Caco-2 (cell line): ENCODE results near the gene SLX4IP. TPM values are rescaled to one million over a fixed set of nuclear protein-coding genes. Genes with fewer than 3 reads are reported as not detected.
A peak's percentile ranks its signal among the peaks of the same experiment; 100 is the strongest.

ENCODE experiments used
- BruUV-seq: library from RNA; stranded (reverse); fragments of 400-500 nt; replicated peaks from 2 replicates; lab custom pipeline; 2021; lab: Mats Ljungman, UMichigan
- CTCF ChIA-PET: fragments of 300-600 bp; sonication (Branson Sonifier 250); formaldehyde crosslinking; loops from one replicate; lab custom pipeline; 2022; ENCODE audit warnings: antibody characterized with exemption; lab: Charles Lee
- POLR2A ChIA-PET: fragments of 300-600 bp; sonication (Branson Sonifier 250); formaldehyde crosslinking; loops from one replicate; lab custom pipeline; 2022; ENCODE audit warnings: antibody characterized with exemption; lab: Charles Lee
- DNase-seq, 2 experiments: peaks; one replicate each; pipeline versions ENCODE4 v3.0.0 to v3.0.0-alpha.2; 2020 to 2022
- H3K27me3 ChIP-seq: replicated peaks from 2 replicates; pipeline ENCODE4 v1.6.0; 2011; ENCODE audit warnings: low read length; ENCODE audit not compliant: control insufficient read depth, insufficient read depth
- H3K36me3 ChIP-seq: 2 replicates; pipeline ENCODE4 v1.5.1; 2011; ENCODE audit warnings: low read length; ENCODE audit not compliant: control insufficient read depth, insufficient read depth
- H3K4me1 ChIP-seq: fragments of 250-450 bp; sonication (Bioruptor Pico); 2 replicates; pipeline ENCODE4 v1.5.1; 2020; ENCODE audit warnings: mild to moderate bottlenecking
- H3K4me3 ChIP-seq: 2 replicates; pipeline ENCODE4 v1.5.1; 2011; ENCODE audit warnings: low read depth, mild to moderate bottlenecking, control low read depth, low read length
- H3K9me3 ChIP-seq: fragments of 250-450 bp; sonication (Bioruptor Pico); 2 replicates; pipeline ENCODE4 v1.5.1; 2020; ENCODE audit warnings: mild to moderate bottlenecking, moderate library complexity
- H3K27ac Mint-ChIP-seq: one replicate; pipeline ENCODE4 v1.8.0; 2022; ENCODE audit warnings: mixed read lengths; ENCODE audit not compliant: unreplicated experiment
- H3K27me3 Mint-ChIP-seq: one replicate; pipeline ENCODE4 v1.8.0; 2022; ENCODE audit warnings: mixed read lengths; ENCODE audit not compliant: insufficient read depth, unreplicated experiment
- H3K36me3 Mint-ChIP-seq: one replicate; pipeline ENCODE4 v1.8.0; 2022; ENCODE audit warnings: mild to moderate bottlenecking, mixed read lengths; ENCODE audit not compliant: insufficient read depth, unreplicated experiment
- H3K4me1 Mint-ChIP-seq: one replicate; pipeline ENCODE4 v1.8.0; 2022; ENCODE audit warnings: low read depth, mixed read lengths; ENCODE audit not compliant: unreplicated experiment
- H3K4me3 Mint-ChIP-seq: one replicate; pipeline ENCODE4 v1.8.0; 2022; ENCODE audit warnings: mild to moderate bottlenecking, moderate library complexity, mixed read lengths; ENCODE audit not compliant: unreplicated experiment
- H3K9me3 Mint-ChIP-seq: one replicate; pipeline ENCODE4 v1.8.0; 2022; ENCODE audit warnings: mixed read lengths; ENCODE audit not compliant: unreplicated experiment
- intact Hi-C: fragments of 100-400 bp; cut with micrococcal nuclease; formaldehyde crosslinking; loops from one replicate; pipeline ENCODE4 v1.10.0; 2022; ENCODE audit not compliant: unreplicated experiment
- total RNA-seq: library from RNA; stranded (reverse); gene quantifications from 2 replicates; pipeline ENCODE4 v1.2.3, GENCODE V29; 2022
- TF ChIP-seq, protein P1 (sequence below), 2 experiments: fragments of 200-600 bp in 1 of 2; IDR thresholded peaks; 1 replicate in 1 of 2; 2 replicates in 1 of 2; pipeline versions ENCODE4 v1.5.1 to v1.8.0; 2011 to 2022; ENCODE audit warnings: antibody characterized with exemption in 1 of 2, control low read depth in 1 of 2, inconsistent platforms in 1 of 2, low read depth in 1 of 2, low read length in 1 of 2, mild to moderate bottlenecking in 1 of 2, moderate library complexity in 1 of 2; ENCODE audit not compliant: insufficient read depth in 1 of 2, severe bottlenecking in 1 of 2, unreplicated experiment in 1 of 2

SLX4IP gene
- total RNA-seq, 1 experiment from 2014 or later: 8.5 TPM

DNA sequence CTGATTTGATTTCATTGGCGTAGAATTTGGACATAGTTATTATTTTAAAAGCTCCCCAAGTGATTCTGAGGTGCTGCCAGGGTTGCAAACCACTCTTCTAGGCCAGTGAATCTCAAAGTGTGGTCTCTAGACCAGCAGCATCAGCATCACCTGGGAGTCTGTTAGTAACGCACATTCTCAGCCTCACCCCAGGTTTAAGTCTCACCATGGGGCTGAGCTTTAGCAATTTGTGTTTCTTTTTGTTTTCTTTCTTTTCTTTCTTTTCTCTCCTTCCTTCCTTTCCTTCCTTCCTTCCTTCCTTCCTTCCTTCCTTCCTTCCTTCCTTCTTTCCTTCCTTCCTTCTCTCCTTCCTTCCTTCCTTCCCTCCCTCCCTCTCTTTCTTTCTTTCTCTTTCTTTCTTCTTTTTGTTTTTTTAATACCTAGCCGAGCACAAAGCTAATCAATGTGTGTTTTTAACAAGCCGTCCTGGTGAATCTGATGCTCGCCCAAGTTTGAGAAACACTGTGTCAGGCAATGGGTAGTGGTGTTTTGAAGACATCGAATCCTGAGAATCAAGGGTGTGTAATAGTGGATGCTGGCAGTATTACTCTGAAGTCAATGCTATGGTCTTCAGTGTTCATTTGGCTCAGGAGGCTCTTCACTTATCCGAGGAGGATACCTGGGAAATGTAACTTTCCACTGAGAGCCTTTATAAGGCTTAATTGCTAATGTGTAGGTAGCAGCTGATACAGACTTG, 104.9 kb downstream of the SLX4IP start:
- BruUV-seq: TSS peak; percentile 74
- Mint-ChIP-seq H3K4me3 (peak overlapping the region; percentile 51), H3K36me3 (peaks cover 2% of the 10 kb centered on the region), H3K27me3 (no peaks in the 10 kb centered on the region), H3K9me3 (no peaks in the 10 kb centered on the region), H3K4me1 (peaks cover 23% of the 10 kb centered on the region), H3K27ac (peak overlapping the region; percentile 86)
- Histone ChIP-seq H3K4me3 (no peak overlapping the region), H3K36me3 (no peaks in the 10 kb centered on the region), H3K4me1 (peaks cover 23% of the 10 kb centered on the region), H3K27me3 (no peaks in the 10 kb centered on the region), H3K9me3 (no peaks in the 10 kb centered on the region)
- POLR2A ChIA-PET: no interaction called here
- CTCF ChIA-PET: interaction anchor here (0.6 kb wide), 1 partner anchor 207 kb away, joined by 3 read pairs; no protein-coding TSS in a partner anchor
- TF ChIP-seq, protein P1, sequence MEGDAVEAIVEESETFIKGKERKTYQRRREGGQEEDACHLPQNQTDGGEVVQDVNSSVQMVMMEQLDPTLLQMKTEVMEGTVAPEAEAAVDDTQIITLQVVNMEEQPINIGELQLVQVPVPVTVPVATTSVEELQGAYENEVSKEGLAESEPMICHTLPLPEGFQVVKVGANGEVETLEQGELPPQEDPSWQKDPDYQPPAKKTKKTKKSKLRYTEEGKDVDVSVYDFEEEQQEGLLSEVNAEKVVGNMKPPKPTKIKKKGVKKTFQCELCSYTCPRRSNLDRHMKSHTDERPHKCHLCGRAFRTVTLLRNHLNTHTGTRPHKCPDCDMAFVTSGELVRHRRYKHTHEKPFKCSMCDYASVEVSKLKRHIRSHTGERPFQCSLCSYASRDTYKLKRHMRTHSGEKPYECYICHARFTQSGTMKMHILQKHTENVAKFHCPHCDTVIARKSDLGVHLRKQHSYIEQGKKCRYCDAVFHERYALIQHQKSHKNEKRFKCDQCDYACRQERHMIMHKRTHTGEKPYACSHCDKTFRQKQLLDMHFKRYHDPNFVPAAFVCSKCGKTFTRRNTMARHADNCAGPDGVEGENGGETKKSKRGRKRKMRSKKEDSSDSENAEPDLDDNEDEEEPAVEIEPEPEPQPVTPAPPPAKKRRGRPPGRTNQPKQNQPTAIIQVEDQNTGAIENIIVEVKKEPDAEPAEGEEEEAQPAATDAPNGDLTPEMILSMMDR (IDR thresholded peaks at IDR 0.05; ENCODE audit: insufficient read depth in 1 of 2, low read depth in 1 of 2, low read length in 1 of 2, severe bottlenecking in 1 of 2, unreplicated experiment in 1 of 2): no peak
- intact Hi-C loops: no loop called here
- no peak for DNase-seq

GRCh38 chr20:10540636-10541493, 105.8 kb downstream of the SLX4IP start:
- Mint-ChIP-seq H3K27ac (peak overlapping the region; percentile 86), H3K9me3 (no peaks in the 10 kb centered on the region), H3K27me3 (no peaks in the 10 kb centered on the region), H3K4me1 (peaks cover 23% of the 10 kb centered on the region), H3K36me3 (no peaks in the 10 kb centered on the region), H3K4me3 (peak overlapping the region; percentile 51)
- DNase-seq: peak in 1 of 2 experiments; percentile 39
- Histone ChIP-seq H3K4me1 (peaks cover 23% of the 10 kb centered on the region), H3K36me3 (no peaks in the 10 kb centered on the region), H3K4me3 (no peak overlapping the region), H3K27me3 (no peaks in the 10 kb centered on the region), H3K9me3 (no peaks in the 10 kb centered on the region)
- intact Hi-C loops: no loop called here
- TF ChIP-seq, protein P1 (IDR thresholded peaks at IDR 0.05; ENCODE audit: insufficient read depth in 1 of 2, low read depth in 1 of 2, low read length in 1 of 2, severe bottlenecking in 1 of 2, unreplicated experiment in 1 of 2): no peak
- BruUV-seq: TSS peak; percentile 47
- CTCF ChIA-PET: no interaction called here
- POLR2A ChIA-PET: no interaction called here

DNA sequence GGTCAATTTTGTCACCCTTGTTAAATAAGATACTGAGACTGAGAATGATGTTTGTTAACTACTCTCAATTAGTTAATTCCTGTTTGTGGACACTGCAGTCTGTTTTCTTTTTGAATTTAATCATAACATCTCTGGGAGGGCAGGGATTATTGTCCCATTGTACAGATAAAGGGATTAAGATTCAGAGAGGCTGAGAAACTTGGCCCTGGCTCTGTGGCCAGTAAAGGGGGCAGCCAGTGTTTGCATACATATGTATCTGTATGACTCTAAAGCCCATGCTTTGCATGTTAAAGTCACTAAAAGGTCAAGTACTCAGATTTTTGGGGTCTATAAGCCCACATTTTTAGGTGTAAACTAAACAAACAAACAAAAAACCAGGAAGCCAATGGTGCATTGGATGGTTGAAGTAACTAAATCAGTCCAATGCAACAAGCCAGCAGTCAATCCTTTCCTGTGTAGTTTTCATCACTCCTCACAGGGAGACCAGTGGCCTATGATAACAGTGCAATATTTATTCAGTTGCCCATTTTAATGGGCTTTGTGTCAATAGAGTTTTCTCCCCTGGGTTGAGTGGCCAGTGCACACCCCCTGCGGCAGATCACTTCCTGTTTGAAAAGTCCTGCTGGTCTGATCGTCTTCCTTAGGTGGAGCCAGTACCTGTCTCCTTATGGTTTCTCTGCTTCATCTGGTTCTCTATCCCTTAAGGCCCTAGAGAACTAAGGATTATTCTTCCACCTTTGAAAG, 106.7 kb downstream of the SLX4IP start:
- DNase-seq: no peak
- H3K36me3 Mint-ChIP-seq: no peaks in the 10 kb centered on the region
- ChIA-PET CTCF (no interaction called here), POLR2A (no interaction called here)
- peaks cover 23% of the 10 kb centered on the region for H3K4me1 Mint-ChIP-seq
- Histone ChIP-seq H3K36me3 (no peaks in the 10 kb centered on the region), H3K27me3 (no peaks in the 10 kb centered on the region), H3K4me1 (peaks cover 23% of the 10 kb centered on the region), H3K9me3 (no peaks in the 10 kb centered on the region), H3K4me3 (no peak overlapping the region)
- H3K27me3 Mint-ChIP-seq: no peaks in the 10 kb centered on the region
- no peaks in the 10 kb centered on the region for H3K9me3 Mint-ChIP-seq
- no peak overlapping the region for H3K27ac Mint-ChIP-seq
- intact Hi-C loops: no loop called here
- no peak overlapping the region for H3K4me3 Mint-ChIP-seq
- no TSS peak for BruUV-seq
- TF ChIP-seq, protein P1 (IDR thresholded peaks at IDR 0.05; ENCODE audit: insufficient read depth in 1 of 2, low read depth in 1 of 2, low read length in 1 of 2, severe bottlenecking in 1 of 2, unreplicated experiment in 1 of 2): no peak
